H4 (cell line): ENCODE data around the gene KATNBL1. TPM values are rescaled to one million over a fixed set of nuclear protein-coding genes. Genes with fewer than 3 reads are reported as not detected.

Source experiments
- DNase-seq: peaks from one replicate; pipeline ENCODE4 v3.0.0-alpha.2; 2015; ENCODE audit warnings: low spot score
- total RNA-seq: library from RNA; depleted of rRNA; stranded (reverse); fragments of >200 nt; shearing (Covaris generic); gene quantifications from 2 replicates; pipeline ENCODE4 v1.2.3, GENCODE V29; 2014; rRNA removed

The KATNBL1 gene
- total RNA-seq, 1 experiment from 2014 or later = 40.1 TPM

GRCh38 chr15:34114739-34115138 lies 95.2 kb downstream of the KATNBL1 start:
- DNase-seq = no peak

- no peak for DNase-seq
These were observed 95.7 kb downstream of the KATNBL1 start for GRCh38 chr15:34114215-34114614.

- no peak for DNase-seq
These were observed 98.4 kb downstream of the KATNBL1 start for GRCh38 chr15:34111488-34111887.

GRCh38 chr15:34109797-34110663 lies 99.9 kb downstream of the KATNBL1 start:
- peak; percentile 18 for DNase-seq

- no peak for DNase-seq
These were observed 102.6 kb downstream of the KATNBL1 start for GRCh38 chr15:34107315-34107714.

GRCh38 chr15:34106423-34106822 lies 103.5 kb downstream of the KATNBL1 start:
- DNase-seq = no peak

GRCh38 chr15:34102175-34102925 lies 107.5 kb downstream of the KATNBL1 start:
- DNase-seq = no peak

- DNase-seq = peak; percentile 99
These were observed 108.3 kb downstream of the KATNBL1 start, which contains the start of the genes EMC7 and PGBD4 for GRCh38 chr15:34101366-34102174. EMC7 (minus strand) TSS chr15:34101862; CDS start chr15:34101839, 23 bp downstream. PGBD4 (plus strand) TSS chr15:34102083; CDS start chr15:34102532, 449 bp downstream.

- no peak for DNase-seq
These were observed 110.0 kb downstream of the KATNBL1 start for GRCh38 chr15:34099914-34100313.

Other genes starting within 250 kb of the KATNBL1 start
- gene CHRM5, start 241.6 kb downstream of the KATNBL1 start, total RNA-seq = not detected in 2 replicates
- gene AVEN, start 170.9 kb downstream of the KATNBL1 start, total RNA-seq = 12.3 and 16.5 TPM in 2 replicates
- gene EMC7, start 108.2 kb downstream of the KATNBL1 start, total RNA-seq = 20.6 and 43.1 TPM in 2 replicates
- 1.0 and 1.4 TPM in 2 replicates for gene PGBD4, start 108.0 kb downstream of the KATNBL1 start, total RNA-seq
- gene EMC4, start 14.9 kb upstream of the KATNBL1 start, total RNA-seq = 158 and 216 TPM in 2 replicates
- gene SLC12A6, start 127.7 kb upstream of the KATNBL1 start, total RNA-seq = 2.6 and 3.4 TPM in 2 replicates
- gene NOP10, start 133.0 kb upstream of the KATNBL1 start, total RNA-seq = 367 and 416 TPM in 2 replicates
- not detected in 2 replicates for gene NUTM1, start 133.2 kb upstream of the KATNBL1 start, total RNA-seq
- gene LPCAT4, start 157.1 kb upstream of the KATNBL1 start, total RNA-seq = 7.4 and 12.0 TPM in 2 replicates
- 1.3 and 2.1 TPM in 2 replicates for gene GOLGA8A, start 227.7 kb upstream of the KATNBL1 start, total RNA-seq